GM11168 (cell line): ENCODE results near the gene RFNG.

Experiments used
- in situ Hi-C: fragments of 300-500 bp; cut with MboI; formaldehyde crosslinking; loops from one replicate; pipeline ENCODE4 v1.12.0; 2022; ENCODE audit warnings: low sequenced_read_pairs; ENCODE audit not compliant: unreplicated experiment

Gene RFNG

GRCh38 chr17:82090549-82091263 lies 39.1 kb upstream of the RFNG start:
- in situ Hi-C loops = no loop called here

- in situ Hi-C loops = no loop called here
Observed at GRCh38 chr17:82089723-82090548, 38.3 kb upstream of the RFNG start.

- in situ Hi-C loops = no loop called here
Observed at GRCh38 chr17:82088838-82089722, 37.5 kb upstream of the RFNG start.

GRCh38 chr17:82087961-82088837 lies 36.6 kb upstream of the RFNG start:
- in situ Hi-C loops = no loop called here

DNA sequence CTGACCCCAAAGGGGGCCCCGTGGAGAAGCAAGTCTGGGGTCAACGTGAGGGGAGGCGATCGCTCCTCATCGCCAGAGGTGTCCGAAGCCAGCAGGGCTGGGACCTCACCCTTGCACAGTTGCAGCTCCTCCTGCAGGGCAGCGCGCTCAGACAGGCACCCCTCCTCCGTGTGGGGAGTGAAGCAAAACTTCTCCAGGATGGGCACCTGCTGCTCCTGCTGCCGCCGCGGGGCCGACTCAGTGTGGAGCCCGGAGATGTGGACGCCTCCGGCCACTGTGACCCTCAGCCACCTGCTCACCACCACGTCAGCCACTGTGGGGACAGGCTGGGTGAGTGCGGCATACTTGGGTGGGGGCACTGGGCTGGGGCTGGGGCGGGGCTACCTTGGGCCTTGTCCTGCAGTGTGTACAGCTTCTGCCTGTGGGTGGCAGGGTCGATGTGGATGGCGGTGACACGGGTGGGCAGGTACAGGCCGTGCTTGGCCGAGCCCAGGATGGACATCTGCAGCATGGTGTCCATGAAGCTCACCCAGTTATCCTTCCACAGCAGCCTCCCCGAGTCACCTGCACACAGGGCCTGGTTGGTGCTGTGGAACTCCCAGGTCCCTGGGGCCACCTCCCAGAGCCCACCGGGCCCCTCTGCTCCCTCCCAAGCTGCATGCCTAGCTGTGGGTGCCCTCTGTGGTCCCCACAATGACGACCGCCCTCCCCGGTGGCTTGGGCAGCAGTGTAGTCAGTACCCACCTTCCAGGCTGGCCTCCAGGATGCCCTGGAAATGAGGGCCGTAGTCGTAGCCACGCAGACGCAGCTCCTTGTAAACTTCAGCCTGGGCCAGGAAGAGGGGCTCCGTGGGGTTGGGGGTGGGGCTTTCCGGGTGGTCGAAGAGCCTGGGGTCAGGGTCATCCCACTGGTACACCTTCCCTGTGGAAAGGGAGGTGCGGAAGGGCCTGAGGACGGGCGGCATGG lies 35.6 kb upstream of the RFNG start:
- in situ Hi-C loops = no loop called here

DNA sequence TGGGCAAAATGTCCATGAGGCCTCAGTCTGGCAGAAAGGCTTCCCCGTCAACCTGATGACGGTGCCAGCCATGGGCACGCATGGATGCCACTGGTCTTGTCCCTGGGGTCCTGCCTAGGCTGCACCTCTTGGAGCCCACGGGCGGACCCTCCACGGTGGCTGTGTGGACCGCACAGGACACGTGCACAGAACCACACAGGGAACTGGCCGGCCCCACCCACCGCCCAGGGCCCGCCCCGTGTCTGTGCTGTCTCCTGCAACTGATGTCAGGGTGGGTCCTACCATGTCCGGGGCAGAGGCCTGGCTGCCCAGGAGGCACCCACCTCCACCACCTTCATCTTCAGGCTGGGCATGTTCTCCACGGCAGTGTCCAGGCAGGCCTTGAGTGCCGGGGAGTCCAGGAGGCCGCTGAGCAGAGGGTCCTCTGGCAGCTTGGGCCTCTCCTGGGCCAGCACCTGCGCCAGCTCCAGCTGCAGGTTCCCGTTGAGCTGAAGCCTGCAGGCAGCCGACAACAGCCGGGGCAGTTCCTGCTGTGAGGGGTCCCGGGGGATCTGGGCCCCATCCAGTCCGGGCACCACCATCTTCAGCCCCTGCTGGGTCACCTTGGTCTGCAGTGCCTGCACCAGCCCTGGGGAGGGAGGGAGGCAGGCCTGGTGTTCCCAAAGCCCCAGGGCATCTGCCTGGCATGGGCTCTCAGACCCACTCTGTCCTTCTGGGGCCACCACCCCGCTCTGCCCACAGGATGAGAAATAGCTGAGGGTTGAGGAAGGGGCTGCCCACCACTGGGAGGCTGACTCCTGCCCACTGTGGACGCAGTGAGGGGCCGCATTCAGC lies 34.5 kb upstream of the RFNG start:
- in situ Hi-C loops = no loop called here

- in situ Hi-C loops = no loop called here
Observed at GRCh38 chr17:82085031-82085861, 33.6 kb upstream of the RFNG start.

DNA sequence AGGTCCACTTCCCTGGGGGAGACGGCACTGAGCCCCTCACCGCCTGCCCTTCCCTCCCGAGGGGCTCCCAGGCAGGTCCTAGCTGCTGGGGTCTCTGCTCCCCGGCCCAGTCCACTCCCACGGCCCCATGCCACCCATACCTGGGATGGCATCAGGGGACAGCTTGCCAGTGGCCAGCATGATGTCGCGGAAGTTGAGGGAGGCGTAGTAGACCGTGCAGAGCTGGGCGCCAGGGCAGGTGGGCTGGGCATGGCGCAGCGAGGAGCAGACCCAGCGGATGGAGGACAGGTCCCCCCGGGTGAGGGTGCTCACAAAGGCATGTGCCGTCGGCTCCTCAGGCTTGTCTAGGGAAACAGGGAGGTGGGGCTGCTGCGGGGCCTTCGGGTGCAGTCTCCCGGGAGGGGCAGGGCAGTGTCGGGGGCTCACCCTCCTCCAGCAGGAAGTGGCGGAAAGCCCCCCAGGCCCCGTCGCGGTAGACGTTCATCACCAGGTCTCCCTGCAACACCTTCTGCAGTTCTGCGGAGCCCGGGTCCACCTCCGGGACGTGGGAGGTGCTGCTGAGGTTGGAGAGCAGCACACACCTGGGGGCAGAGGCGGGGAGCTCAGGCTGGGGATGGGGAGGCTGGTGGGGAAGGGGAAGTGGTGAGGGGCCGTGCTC lies 32.9 kb upstream of the RFNG start:
- in situ Hi-C loops = no loop called here

- in situ Hi-C loops = no loop called here
Observed at GRCh38 chr17:82083533-82084359, 32.1 kb upstream of the RFNG start.

DNA sequence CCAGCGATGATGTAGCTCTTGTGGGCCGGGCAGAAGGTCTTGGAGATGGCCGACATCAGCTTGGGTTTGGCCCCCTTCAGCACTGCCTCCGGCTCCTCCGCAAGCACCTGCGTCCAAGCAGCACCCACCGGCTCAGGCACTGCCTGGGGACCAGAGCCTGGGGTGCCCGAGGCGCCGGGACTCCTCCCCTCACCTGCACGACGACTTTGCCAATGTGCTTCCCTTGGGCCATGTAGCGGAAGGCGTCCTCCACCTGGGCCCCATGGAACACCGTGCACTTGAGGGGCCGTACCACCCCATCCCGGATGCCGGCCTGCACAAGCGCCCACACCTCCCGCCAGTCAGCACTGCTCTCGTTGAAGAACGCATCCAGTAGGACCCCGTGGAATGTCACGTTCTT lies 31.4 kb upstream of the RFNG start:
- in situ Hi-C loops = no loop called here

DNA sequence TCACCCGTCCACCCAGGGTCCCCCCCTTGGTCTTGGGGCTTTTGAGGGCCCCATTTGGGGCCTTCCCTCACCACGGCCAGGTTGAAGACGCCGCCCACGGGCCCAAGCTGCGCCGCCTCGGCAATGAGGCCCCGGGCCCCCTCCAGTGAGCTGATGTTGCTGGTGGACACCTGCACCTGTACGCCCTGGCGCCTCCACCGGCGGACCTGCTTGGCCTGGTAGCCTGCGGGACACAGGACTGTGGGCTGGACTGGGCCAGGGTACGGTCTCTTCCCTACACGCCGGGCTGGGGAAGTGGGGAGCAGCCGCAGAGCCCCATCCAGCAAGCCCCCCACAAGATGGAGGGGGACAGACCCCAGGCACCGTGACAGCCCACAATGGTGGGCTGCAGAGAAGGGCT lies 30.8 kb upstream of the RFNG start:
- in situ Hi-C loops = no loop called here

DNA sequence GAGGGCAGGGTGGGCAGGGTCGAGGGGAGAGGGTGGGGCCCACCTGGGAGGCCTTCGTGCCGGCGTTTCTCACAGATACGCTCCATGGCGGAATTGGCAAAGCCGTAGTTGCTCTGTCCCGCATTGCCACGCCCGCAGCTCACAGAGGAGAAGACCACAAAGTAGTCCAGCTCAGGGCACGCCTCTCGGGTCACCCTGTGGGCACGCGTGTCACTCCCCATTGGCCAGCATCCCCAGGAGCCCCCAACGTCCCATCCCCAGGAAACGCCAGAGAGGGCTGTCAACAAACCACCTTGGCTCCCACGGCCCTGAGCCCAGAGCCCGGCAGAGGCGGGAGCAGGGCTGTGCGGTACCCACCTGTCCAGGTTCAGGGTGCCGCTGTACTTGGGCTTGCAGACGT lies 30.4 kb upstream of the RFNG start:
- in situ Hi-C loops = no loop called here

DNA sequence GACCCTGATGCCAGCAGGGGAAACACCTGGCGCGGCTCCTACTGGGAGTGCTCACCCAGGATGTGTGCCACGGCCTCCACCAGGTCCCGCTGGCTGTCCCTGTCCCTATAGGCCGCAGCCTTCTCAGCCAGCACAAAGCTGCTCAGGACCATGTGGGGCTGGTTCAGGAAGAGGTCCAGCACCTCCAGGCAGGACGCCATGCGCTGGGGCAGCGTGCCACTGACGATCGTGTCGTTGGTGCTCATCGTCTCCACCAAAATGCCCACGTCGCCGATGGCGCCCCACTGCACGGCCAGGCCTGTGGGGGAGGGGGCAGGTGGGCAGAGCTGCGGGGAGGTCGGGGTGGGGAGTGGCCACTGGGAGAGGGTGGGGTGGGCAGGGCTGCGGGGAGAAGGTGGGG lies 29.9 kb upstream of the RFNG start:
- in situ Hi-C loops = no loop called here

DNA sequence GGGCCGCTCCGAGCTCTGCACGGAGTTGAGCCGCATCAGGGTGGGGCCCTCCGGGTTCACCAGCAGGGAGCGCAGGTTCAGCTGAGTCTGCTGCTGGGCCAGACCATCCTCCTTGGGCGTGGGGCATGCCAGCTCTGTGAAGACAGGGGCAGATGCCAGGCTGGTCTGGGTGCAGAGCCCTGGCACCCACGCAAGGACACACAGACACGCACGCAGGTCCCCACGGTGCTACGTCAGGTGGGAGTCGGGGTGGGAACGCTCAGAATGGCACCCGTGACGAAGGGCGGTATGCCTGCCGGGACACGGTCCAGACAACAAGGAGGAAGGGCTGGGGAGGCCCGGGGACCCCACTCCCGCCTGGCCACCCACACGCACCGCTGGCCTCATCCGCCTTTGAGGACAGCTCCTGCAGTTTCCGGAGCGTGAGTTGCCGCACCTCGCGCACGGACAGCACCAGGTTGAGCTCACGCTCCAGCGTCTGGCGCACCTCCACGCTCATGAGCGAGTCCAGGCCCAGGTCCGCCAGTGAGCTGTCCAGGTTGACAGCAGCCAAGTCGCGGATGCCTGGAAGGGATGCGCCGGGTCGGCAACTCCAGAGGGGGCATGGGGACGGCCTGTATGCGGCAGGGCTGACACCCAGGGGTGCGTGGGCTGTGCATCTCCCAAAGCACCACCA lies 29.3 kb upstream of the RFNG start:
- in situ Hi-C loops = no loop called here
